ENCODE data around the gene RIMBP2. TPM values are rescaled to one million over a fixed set of nuclear protein-coding genes. Genes with fewer than 3 reads are reported as not detected.

RIMBP2 gene
- total and polyA plus RNA-seq, 11 donors, result 2.1 TPM; not detected in 10

- no peak overlapping the region for H3K4me3 ChIP-seq
- H3K27me3 ChIP-seq, result peaks cover 0 to 6% (median 0%) of the 10 kb centered on the region in 9 donors
- intact Hi-C loops (cut with DNase I), result no loop called here
- TF ChIP-seq CTCF (IDR thresholded peaks at IDR 0.05) (no peak), POLR2A (IDR thresholded peaks at IDR 0.05) (no peak)
- no peak for ATAC-seq
- no peaks in the 10 kb centered on the region for H3K36me3 ChIP-seq
- 81 to 88% (median 86%) methylated on average over 6 to 10 of the region's 10 CpGs for WGBS, 4 donors
- no peak overlapping the region for H3K27ac ChIP-seq
- H3K4me1 ChIP-seq, result no peaks in the 10 kb centered on the region
- H3K9me3 ChIP-seq, result no peaks in the 10 kb centered on the region
- DNase-seq, result no peak
Measured at GRCh38 chr12:130497991-130498390, 218.1 kb downstream of the RIMBP2 start.

- Histone ChIP-seq H3K36me3 (no peaks in the 10 kb centered on the region), H3K4me3 (no peak overlapping the region), H3K9me3 (no peaks in the 10 kb centered on the region), H3K4me1 (peaks cover 0 to 2% (median 0%) of the 10 kb centered on the region in 12 donors), H3K27ac (no peak overlapping the region), H3K27me3 (peaks cover 0 to under 1% (median 0%) of the 10 kb centered on the region in 9 donors)
- intact Hi-C loops (cut with DNase I), result no loop called here
- TF ChIP-seq CTCF (IDR thresholded peaks at IDR 0.05), result no peak
- no peak for TF ChIP-seq POLR2A (IDR thresholded peaks at IDR 0.05)
- DNase-seq (no peak), ATAC-seq (no peak)
- 77 to 85% (median 81%) methylated on average over 11 to 12 of the region's 12 CpGs for WGBS, 4 donors
Measured at GRCh38 chr12:130497321-130497720, 218.8 kb downstream of the RIMBP2 start.

DNA sequence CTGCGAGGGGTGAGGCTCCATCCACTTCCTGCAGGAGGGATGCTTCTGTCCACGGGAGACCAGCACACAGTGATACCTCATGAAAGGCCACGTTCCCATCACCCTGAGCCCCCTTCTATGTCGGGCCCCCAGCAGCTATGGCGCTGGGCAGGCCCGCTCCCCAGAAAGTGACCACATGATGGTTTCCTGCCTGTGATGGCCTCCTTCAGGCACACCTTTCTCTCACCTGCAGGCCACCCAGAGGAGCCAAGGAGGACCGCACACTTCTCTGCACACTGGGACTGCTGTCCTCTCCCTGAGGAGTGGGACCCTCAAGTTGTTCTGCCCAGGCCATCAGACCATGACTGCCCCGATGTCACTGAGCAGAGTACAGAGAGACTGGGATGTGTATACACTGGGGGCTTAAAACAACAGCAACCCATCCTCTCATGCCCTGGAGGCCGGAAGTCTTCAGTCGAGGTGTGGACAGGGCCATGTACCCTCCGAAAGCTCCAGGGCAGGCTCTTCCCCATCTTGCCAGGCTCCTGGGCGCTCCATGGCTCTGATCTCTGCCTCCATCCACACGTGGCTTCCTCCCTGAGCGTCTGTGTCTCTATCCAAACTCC is 219.5 kb downstream of the RIMBP2 start:
- intact Hi-C loops (cut with DNase I), result no loop called here

DNA sequence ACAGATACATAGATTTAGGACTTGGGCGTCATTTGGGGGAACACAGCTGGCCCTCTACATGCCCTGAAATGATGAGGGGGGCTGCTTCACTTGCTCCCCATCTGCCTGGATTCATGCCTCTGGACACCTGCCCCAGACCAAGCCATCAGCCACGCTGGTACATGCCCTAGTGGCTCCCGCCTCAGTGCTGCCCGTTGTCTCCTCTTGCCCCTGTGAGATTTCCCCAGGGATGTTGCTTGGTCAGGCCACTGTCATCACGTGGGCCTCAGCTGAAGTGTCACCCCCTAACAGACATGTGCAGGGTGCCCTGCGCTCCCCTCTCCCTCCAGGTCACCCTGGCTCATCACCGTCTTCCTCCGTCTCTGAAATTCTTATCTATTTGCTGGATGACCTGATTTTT is 220.9 kb downstream of the RIMBP2 start:
- H3K36me3 ChIP-seq, result no peaks in the 10 kb centered on the region
- ATAC-seq (no peak), DNase-seq (no peak)
- no peaks in the 10 kb centered on the region for H3K9me3 ChIP-seq
- no peak overlapping the region for H3K4me3 ChIP-seq
- H3K27ac ChIP-seq, result no peak overlapping the region
- WGBS, 4 donors, result 77 to 81% (median 78%) methylated on average over 7 to 8 of the region's 8 CpGs
- TF ChIP-seq CTCF (IDR thresholded peaks at IDR 0.05) (no peak), POLR2A (IDR thresholded peaks at IDR 0.05) (no peak)
- peaks cover 0 to 6% (median 0%) of the 10 kb centered on the region in 12 donors for H3K4me1 ChIP-seq
- intact Hi-C loops (cut with DNase I), result no loop called here
- no peaks in the 10 kb centered on the region for H3K27me3 ChIP-seq

More for the DNA sequence above, 219.5 kb downstream of the RIMBP2 start:
- ATAC-seq (no peak), DNase-seq (no peak)
- Histone ChIP-seq H3K4me1 (peaks cover 0 to 4% (median 0%) of the 10 kb centered on the region in 12 donors), H3K4me3 (no peak overlapping the region), H3K36me3 (no peaks in the 10 kb centered on the region), H3K27me3 (no peaks in the 10 kb centered on the region), H3K9me3 (no peaks in the 10 kb centered on the region), H3K27ac (no peak overlapping the region)
- TF ChIP-seq CTCF (IDR thresholded peaks at IDR 0.05) (no peak), POLR2A (IDR thresholded peaks at IDR 0.05) (no peak)
- WGBS, 4 donors, result 71 to 76% (median 74%) methylated on average over 11 to 14 of the region's 14 CpGs
